GM19193 (cell line): ENCODE data around the gene RFNG.

Experiments
- POLR2A ChIP-seq: IDR thresholded peaks from 4 replicates; pipeline ENCODE4 v1.6.1; 2011; ENCODE audit not compliant: insufficient read depth, insufficient read length; ENCODE audit errors: extremely low read depth

RFNG gene

DNA sequence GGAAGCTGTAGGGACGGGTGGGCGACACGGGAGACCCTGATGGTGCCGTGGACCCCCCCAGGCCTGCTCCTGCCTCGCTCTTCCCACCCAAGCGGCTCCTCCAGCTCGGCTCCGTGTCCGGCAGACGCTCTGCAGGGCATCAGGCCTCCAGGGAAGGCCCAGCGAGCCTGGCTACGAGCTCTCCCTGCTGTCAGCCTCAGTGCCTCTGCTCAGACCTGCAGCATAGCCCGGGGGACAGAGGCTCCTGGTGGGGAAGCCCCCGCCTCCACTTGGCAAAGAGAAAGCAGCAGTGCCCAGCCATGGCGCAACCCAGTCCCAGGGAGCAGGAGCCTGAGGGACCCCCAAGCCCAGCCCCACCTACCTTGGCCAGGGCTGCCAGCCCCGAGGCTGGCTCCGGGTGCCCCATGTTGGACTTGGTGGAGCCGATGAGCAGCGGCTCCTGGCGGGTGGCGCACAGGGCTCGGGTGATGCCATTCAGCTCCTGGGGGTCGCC, 40.5 kb upstream of the RFNG start:
- no peak for TF ChIP-seq POLR2A

DNA sequence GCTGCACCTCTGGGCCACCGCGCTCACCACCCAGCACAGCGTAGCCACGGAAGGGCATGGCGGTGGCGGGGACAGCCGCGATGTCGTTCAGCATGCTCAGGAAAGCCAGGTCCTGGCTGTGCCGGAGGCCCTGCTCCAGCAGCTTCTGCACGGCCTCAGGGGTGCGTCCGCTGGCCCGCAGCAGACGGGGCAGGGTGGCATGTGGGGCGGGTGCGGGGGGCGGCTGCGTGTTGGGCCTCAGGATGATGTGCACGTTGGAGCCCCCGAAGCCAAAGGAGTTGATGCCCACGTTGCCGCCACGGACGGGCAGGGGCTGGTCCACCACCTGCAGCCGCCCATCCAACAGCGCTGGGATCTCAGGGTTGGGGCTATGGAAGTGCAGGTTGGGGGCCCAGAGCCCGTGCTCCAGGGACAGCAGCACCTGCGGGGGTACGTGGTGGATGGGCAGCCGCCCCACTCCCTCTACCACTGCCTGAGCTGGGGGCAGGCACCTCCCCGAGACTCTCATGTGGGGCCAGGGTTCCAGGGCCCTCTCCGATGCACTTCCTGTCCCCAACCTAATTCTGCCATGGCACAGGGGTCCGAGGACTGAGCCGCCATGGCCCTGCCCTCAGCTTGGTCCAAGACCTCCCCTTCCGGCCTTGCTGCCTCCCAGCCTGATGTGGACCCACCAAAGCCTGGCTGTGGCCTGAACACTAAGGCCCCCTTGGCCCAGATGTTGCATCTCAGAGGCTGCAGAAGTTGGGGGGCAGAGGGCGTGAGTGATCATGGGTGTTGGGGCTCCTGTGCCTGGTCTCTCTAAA, 39.9 kb upstream of the RFNG start:
- TF ChIP-seq POLR2A: no peak

DNA sequence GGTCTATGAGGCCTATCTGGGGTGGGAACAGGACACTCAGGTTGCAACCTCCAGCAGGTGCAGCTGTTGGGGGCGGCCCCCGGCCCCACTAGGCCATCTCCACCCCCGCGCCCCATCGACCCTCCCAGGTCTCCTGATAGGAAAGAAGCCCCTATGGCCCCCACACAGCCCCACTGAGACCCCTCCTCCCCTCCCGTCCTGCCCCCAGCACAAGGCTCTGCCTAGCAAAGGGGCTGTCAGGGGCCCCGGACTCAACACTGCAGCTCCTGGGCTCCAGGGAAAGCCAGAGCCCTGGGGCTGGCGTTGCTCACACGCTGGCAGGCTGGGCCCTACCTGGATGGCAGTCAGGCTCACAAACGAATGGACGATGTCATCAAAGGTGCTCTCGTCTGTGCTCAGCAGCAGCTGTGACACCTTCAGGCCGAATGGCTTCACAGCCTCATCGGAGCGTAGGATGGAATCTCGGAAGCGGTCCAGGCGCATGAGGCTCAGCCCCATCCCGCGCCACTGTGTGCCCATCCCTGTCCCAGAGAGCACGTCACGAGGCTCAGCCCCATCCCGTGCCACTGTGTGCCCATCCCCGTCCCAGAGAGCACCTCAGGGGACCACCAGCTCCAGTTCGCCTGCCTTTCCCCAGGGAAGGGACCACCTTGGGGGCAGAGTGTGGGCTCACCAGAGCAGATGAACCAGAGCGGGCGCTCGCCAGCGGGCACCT, 39.1 kb upstream of the RFNG start:
- no peak for TF ChIP-seq POLR2A

DNA sequence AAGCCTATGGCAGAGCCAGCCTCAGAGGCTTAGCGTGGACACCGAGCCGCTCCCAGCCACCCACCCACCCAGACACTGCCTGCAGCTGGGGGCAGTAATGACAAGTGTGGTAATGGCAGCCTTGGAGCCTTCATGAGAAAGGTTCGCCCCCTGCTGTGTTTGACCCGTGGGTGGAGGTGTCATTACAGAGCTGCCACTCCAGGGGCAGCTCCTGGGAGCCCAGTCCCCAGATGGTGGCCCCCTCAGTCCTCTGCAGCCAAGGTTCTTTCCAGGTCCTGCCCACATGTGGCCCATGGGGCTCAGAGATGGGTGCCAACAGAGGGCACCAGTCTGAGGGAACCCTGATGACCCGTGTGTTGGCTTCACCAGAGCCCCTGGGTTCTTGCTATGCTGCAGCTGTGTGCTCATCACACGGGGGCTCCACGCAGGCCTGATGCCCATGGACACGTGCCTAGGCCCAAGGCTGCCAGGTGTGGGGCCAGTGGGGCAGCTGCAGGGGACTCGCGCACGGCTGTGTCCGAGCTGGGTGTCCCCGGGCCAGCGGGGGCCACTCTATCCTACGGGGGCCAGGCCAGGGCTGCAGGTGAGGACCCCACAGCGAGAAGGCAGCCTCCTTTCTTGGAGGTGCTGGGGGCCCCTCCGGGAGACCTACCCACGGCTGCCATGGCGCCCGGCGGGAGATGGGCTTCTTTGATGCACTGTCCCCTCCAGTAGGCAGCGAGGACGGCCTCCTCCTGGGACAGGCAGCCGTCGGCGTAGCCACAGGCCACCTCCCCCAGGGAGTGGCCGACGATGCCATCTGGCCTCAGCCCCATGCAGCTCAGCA, 38.3 kb upstream of the RFNG start:
- peak; percentile 1 for TF ChIP-seq POLR2A

DNA sequence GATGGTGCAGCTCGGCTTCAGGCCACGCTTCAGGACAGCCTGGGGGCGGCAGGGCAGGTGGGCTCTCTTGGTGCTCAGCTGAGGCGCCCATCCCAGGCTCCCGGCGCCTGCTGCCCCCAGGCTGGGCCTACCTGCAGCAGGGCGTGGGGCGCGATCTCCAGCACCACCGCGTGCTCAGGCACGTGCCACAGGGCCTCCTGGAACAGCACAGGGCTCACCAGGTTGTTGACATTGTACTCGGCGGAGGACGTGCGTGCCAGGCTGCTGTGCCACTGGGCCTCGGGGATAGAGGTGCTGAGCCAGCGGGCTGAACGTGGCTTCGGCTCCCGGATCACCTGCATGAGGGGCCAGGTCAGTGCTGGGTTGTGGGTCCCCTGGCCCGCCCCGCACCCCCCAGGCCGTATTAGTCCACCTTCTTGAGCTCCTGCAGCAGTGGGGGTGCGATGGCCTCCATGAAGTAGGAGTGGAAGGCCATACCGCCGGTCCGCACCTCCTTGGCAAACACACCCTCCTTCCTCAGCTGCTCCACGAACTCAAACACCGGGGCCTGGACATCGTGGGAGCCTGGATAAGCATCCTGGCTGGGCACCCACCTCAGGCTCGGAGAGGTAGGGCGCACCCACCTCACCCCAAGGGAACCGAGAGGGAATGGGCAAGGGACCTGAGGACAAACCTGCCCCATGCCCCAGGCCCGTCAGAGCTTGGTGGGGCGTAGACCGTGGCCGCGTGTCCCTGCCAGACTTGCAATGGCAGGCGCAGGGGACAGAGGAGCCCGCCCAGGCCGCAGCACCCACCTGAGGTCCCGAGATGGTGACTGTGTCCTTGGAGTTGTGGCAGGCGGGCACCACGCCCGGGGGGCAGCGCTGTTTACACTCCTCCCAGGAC, 37.5 kb upstream of the RFNG start:
- no peak for TF ChIP-seq POLR2A

- no peak for TF ChIP-seq POLR2A
These were observed 36.6 kb upstream of the RFNG start for GRCh38 chr17:82087961-82088837.

- no peak for TF ChIP-seq POLR2A
These were observed 35.6 kb upstream of the RFNG start for GRCh38 chr17:82086941-82087906.

GRCh38 chr17:82085931-82086764, 34.5 kb upstream of the RFNG start:
- TF ChIP-seq POLR2A: no peak

DNA sequence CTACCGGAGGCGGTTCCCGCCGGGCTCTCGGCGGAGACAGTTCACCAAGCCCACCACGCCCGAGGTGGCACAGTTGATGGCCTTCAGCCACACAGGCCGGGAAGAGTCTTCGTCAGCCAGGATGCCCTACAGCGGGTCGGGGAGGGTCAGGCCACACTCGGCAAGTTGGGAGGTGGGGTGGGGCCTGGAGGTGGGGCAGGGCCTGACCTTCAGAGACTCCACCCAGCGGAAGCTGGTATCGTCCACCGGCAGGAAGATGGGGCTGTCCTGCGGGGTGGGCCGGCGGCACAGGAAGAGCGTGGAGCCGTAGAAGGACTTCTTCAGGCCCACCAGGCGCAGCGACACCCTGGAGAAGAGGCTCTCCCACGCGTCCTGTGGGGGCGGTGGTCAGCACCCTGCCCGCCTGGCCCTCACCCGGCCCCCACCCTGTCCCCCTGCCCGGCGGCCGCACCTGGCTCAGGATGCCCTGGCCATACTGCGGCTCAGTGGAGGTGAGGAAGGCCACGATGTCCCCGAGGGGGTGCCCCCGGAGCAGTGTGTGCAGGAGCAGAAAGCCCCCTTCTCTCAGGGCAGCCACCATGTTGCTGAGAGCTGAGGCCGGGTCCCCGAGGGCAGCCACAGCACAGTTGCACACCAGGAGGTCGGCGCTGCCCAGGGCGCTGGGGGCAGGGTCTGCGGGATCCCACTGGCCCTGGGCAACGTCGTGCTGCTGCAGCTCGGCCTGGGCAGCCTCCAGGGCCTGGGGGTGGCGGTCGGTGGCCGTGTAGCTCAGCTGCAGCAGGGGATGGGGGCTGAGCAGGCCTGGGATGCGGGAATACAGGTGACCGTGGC, 33.6 kb upstream of the RFNG start:
- TF ChIP-seq POLR2A: no peak

DNA sequence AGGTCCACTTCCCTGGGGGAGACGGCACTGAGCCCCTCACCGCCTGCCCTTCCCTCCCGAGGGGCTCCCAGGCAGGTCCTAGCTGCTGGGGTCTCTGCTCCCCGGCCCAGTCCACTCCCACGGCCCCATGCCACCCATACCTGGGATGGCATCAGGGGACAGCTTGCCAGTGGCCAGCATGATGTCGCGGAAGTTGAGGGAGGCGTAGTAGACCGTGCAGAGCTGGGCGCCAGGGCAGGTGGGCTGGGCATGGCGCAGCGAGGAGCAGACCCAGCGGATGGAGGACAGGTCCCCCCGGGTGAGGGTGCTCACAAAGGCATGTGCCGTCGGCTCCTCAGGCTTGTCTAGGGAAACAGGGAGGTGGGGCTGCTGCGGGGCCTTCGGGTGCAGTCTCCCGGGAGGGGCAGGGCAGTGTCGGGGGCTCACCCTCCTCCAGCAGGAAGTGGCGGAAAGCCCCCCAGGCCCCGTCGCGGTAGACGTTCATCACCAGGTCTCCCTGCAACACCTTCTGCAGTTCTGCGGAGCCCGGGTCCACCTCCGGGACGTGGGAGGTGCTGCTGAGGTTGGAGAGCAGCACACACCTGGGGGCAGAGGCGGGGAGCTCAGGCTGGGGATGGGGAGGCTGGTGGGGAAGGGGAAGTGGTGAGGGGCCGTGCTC, 32.9 kb upstream of the RFNG start:
- TF ChIP-seq POLR2A: no peak
